Esophagus muscularis mucosa (tissue), 4 donors: Measurements from ENCODE around the gene MICAL3. TPM values are rescaled to one million over a fixed set of nuclear protein-coding genes. Genes with fewer than 3 reads are reported as not detected.
A peak's percentile ranks its signal among the peaks of the same experiment; 100 is the strongest.

Experiments
- DNase-seq: peaks from one replicate; pipeline ENCODE4 v3.0.0-alpha.2; 2017; ENCODE audit errors: extremely low spot score
- H3K27ac ChIP-seq, 4 donors: fragments of 200-600 bp; sonication (generic); replicated peaks in 1 of 4; 1 replicate in 3 of 4; 2 replicates in 1 of 4; pipeline ENCODE4 v1.5.1; 2016 to 2019; ENCODE audit warnings: mild to moderate bottlenecking in 1 of 4
- H3K27me3 ChIP-seq, 4 donors: fragments of 200-600 bp; sonication (generic); one replicate each; pipeline versions ENCODE4 v1.5.1 to v1.6.0; 2016 to 2019
- H3K36me3 ChIP-seq, 4 donors: fragments of 200-600 bp; sonication (generic); one replicate each; pipeline ENCODE4 v1.5.1; 2016 to 2019
- H3K4me1 ChIP-seq, 4 donors: fragments of 200-600 bp; sonication (generic); one replicate each; pipeline ENCODE4 v1.5.1; 2016 to 2019
- H3K4me3 ChIP-seq, 4 donors: fragments of 200-600 bp; sonication (generic); 1 replicate in 2 of 4; 2 replicates in 2 of 4; pipeline ENCODE4 v1.5.1; 2016 to 2019; ENCODE audit warnings: mild to moderate bottlenecking in 4 of 4, moderate library complexity in 1 of 4
- H3K9me3 ChIP-seq, 4 donors: fragments of 200-600 bp; sonication (generic); 1 replicate in 3 of 4; 2 replicates in 1 of 4; pipeline ENCODE4 v1.5.1; 2016 to 2019
- CTCF ChIP-seq, 3 experiments: fragments of 200-600 bp in 2 of 3; fragments of 450-650 bp in 1 of 3; sonication (generic) in 2 of 3; IDR thresholded peaks; one replicate each; pipeline ENCODE4 v1.5.1; 2017 to 2019; ENCODE audit warnings: antibody characterized with exemption in 3 of 3, mild to moderate bottlenecking in 2 of 3, moderate library complexity in 1 of 3
- EP300 ChIP-seq: sonication (generic); formaldehyde crosslinking; IDR thresholded peaks from one replicate; pipeline ENCODE4 v1.6.1; 2017; ENCODE audit warnings: antibody characterized with exemption
- POLR2A ChIP-seq: fragments of 450-650 bp; IDR thresholded peaks from one replicate; pipeline ENCODE4 v1.6.1; 2017; ENCODE audit warnings: antibody characterized with exemption, moderate library complexity, mild to moderate bottlenecking, low read depth
- POLR2AphosphoS5 ChIP-seq, 2 donors: sonication (generic); formaldehyde crosslinking; IDR thresholded peaks; one replicate each; pipeline ENCODE4 v1.6.1; 2017; ENCODE audit warnings: antibody characterized with exemption in 2 of 2
- WGBS: methylation state at CpG from one replicate; pipeline ENCODE4 v1.1.5; 2018; 5-methylcytosine and 5-hydroxymethylcytosine counted together
- intact Hi-C: fragments of 100-400 bp; cut with DNase I; formaldehyde crosslinking; loops from one replicate; pipeline ENCODE4 v1.15.1; 2023
- total RNA-seq, 4 donors: library from RNA; depleted of rRNA; stranded (reverse); fragments of >200 nt; gene quantifications; one replicate each; pipeline versions ENCODE4 v1.1.0 to v1.2.1, GENCODE V29; 2016

Gene MICAL3
- total RNA-seq, 4 donors from 2014 or later: 35.1 to 91.8 (median 67.8) TPM

- intact Hi-C loops: no loop called here
- Histone ChIP-seq H3K27me3 (no peaks in the 10 kb centered on the region), H3K4me3 (no peak overlapping the region), H3K36me3 (no peaks in the 10 kb centered on the region), H3K9me3 (no peaks in the 10 kb centered on the region), H3K4me1 (peaks cover 31 to 76% (median 50%) of the 10 kb centered on the region in 4 donors), H3K27ac (no peak overlapping the region)
- no peak for DNase-seq
- TF ChIP-seq POLR2AphosphoS5 (IDR thresholded peaks at IDR 0.05) (no peak), POLR2A (no peak), CTCF (IDR thresholded peaks at IDR 0.05) (no peak), EP300 (no peak)
- WGBS: 98% methylated on average over 8 of the region's 8 CpGs
Observed at GRCh38 chr22:17960011-17960410, 64.3 kb downstream of the MICAL3 start.

- H3K4me1 ChIP-seq: peaks cover 17 to 72% (median 40%) of the 10 kb centered on the region in 4 donors
- 51% methylated on average over 6 of the region's 7 CpGs for WGBS
- DNase-seq: no peak
Observed at GRCh38 chr22:17958166-17958565, 66.2 kb downstream of the MICAL3 start.

GRCh38 chr22:17957693-17958092 lies 66.7 kb downstream of the MICAL3 start:
- H3K27ac ChIP-seq: peak overlapping the region in 1 of 4 donors; percentile 10
- intact Hi-C loops: no loop called here

More at GRCh38 chr22:17958166-17958565, 66.2 kb downstream of the MICAL3 start:
- intact Hi-C loops: no loop called here
- no peak overlapping the region for H3K27ac ChIP-seq
- H3K36me3 ChIP-seq: no peaks in the 10 kb centered on the region
- H3K27me3 ChIP-seq: no peaks in the 10 kb centered on the region
- H3K4me3 ChIP-seq: no peak overlapping the region
- no peaks in the 10 kb centered on the region for H3K9me3 ChIP-seq
- TF ChIP-seq POLR2A (no peak), POLR2AphosphoS5 (IDR thresholded peaks at IDR 0.05) (no peak), CTCF (IDR thresholded peaks at IDR 0.05) (no peak), EP300 (no peak)

GRCh38 chr22:17957204-17957603 lies 67.2 kb downstream of the MICAL3 start:
- 88% methylated on average over 7 of the region's 7 CpGs for WGBS
- H3K9me3 ChIP-seq: no peaks in the 10 kb centered on the region
- H3K27me3 ChIP-seq: no peaks in the 10 kb centered on the region
- intact Hi-C loops: no loop called here
- TF ChIP-seq POLR2A (no peak), EP300 (no peak), POLR2AphosphoS5 (IDR thresholded peaks at IDR 0.05) (no peak), CTCF (IDR thresholded peaks at IDR 0.05) (no peak)
- DNase-seq: no peak
- H3K4me3 ChIP-seq: no peak overlapping the region
- H3K4me1 ChIP-seq: peaks cover 21 to 79% (median 44%) of the 10 kb centered on the region in 4 donors
- no peaks in the 10 kb centered on the region for H3K36me3 ChIP-seq
- peak overlapping the region in 1 of 4 donors; percentile 10 for H3K27ac ChIP-seq

More at GRCh38 chr22:17957693-17958092, 66.7 kb downstream of the MICAL3 start:
- Histone ChIP-seq H3K36me3 (no peaks in the 10 kb centered on the region), H3K27me3 (no peaks in the 10 kb centered on the region), H3K4me3 (no peak overlapping the region), H3K9me3 (no peaks in the 10 kb centered on the region), H3K4me1 (peaks cover 18 to 76% (median 42%) of the 10 kb centered on the region in 4 donors)
- TF ChIP-seq POLR2AphosphoS5 (IDR thresholded peaks at IDR 0.05): no peak
- no peak for TF ChIP-seq POLR2A
- TF ChIP-seq CTCF (IDR thresholded peaks at IDR 0.05): no peak
- TF ChIP-seq EP300: no peak
- WGBS: 60% methylated on average over 6 of the region's 6 CpGs
- no peak for DNase-seq

GRCh38 chr22:17956630-17957029 lies 67.7 kb downstream of the MICAL3 start:
- no peaks in the 10 kb centered on the region for H3K9me3 ChIP-seq
- H3K4me3 ChIP-seq: no peak overlapping the region
- no peak for DNase-seq
- TF ChIP-seq POLR2A (no peak), POLR2AphosphoS5 (IDR thresholded peaks at IDR 0.05) (no peak), EP300 (no peak), CTCF (IDR thresholded peaks at IDR 0.05) (no peak)
- peaks cover 26 to 81% (median 47%) of the 10 kb centered on the region in 4 donors for H3K4me1 ChIP-seq
- WGBS: 100% methylated on average over 9 of the region's 9 CpGs
- intact Hi-C loops: no loop called here
- H3K36me3 ChIP-seq: no peaks in the 10 kb centered on the region
- no peak overlapping the region for H3K27ac ChIP-seq
- no peaks in the 10 kb centered on the region for H3K27me3 ChIP-seq
